ENCODE results near the gene RDH11.
"Not testable (repeated sequence)": the region's sequence is repeated elsewhere in the genome, so short reads cannot be mapped to it uniquely, and the experiment has no call there.

The RDH11 gene

DNA sequence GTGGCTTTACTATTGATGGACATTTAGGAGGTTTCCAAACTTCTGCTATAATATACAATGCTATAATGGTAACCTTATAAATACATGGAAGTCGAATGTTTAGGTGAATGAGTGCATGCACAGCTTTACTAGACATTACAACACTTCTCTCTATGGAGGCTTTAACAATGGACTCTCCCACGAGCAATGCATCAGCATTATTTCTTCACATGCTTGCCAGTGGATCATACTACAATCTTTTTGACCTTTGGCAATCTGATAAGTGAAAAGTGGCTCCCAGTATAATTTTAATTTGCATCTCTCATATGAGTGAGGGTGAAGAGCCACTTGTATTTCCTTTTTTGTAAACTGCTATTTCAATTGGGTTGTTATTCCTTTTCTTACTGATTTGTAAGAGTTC, 24.3 kb upstream of the RDH11 start:
- CTCF ChIA-PET: interaction anchor here (0.9 kb wide), 2 partner anchors 10 to 15 kb away, joined by 3 to 5 read pairs; no protein-coding TSS in a partner anchor
- no peak overlapping the region for H3K27ac ChIP-seq (ENCODE audit: extremely low read depth, low read depth, low read length)
- no peak for TF ChIP-seq ZNF404 (tag by site-specific recombination; IDR thresholded peaks at IDR 0.05)
- TF ChIP-seq, protein P1, sequence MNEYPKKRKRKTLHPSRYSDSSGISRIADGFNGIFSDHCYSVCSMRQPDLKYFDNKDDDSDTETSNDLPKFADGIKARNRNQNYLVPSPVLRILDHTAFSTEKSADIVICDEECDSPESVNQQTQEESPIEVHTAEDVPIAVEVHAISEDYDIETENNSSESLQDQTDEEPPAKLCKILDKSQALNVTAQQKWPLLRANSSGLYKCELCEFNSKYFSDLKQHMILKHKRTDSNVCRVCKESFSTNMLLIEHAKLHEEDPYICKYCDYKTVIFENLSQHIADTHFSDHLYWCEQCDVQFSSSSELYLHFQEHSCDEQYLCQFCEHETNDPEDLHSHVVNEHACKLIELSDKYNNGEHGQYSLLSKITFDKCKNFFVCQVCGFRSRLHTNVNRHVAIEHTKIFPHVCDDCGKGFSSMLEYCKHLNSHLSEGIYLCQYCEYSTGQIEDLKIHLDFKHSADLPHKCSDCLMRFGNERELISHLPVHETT (tag by site-specific recombination; IDR thresholded peaks at IDR 0.05): no peak
- H3K4me3 ChIP-seq (ENCODE audit: low read depth, low read length): no peak overlapping the region
- H3K36me3 ChIP-seq (ENCODE audit: control insufficient read depth in 2 of 2, insufficient read depth in 1 of 2, low read length in 2 of 2): no peaks in the 10 kb centered on the region
- H3K4me1 ChIP-seq (ENCODE audit: control insufficient read depth, insufficient read depth, low read length): no peaks in the 10 kb centered on the region
- H3K9me3 ChIP-seq (ENCODE audit: control insufficient read depth, insufficient read depth, low read depth, low read length): no peaks in the 10 kb centered on the region
- POLR2A ChIA-PET: no interaction called here

DNA sequence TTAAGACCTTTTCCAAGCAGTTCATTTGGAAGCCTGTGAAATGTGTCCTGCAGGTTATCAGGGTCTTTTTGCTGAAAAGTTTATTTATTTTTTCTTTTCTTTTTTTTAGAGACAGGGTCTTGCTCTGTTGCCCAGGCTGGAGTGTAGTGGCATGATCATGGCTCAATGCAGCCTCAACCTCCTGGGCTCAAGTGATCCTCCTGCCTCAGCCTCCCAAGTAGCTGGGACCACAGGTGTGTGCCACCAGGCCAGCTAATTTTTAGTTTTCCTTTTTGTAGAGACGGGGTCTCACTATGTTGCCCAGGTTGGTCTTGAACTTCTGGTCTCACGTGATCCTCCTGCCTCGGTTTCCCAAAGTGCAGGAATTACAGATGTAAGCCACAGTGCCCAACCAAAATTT, 23.8 kb upstream of the RDH11 start:
- CTCF ChIA-PET: interaction anchor here (0.6 to 0.9 kb wide), 3 partner anchors 9 to 552 kb away, joined by 3 to 5 read pairs (median 4); no protein-coding TSS in a partner anchor
- POLR2A ChIA-PET; H3K36me3 ChIP-seq (ENCODE audit: control insufficient read depth in 2 of 2, insufficient read depth in 1 of 2, low read length in 2 of 2); H3K9me3 ChIP-seq (ENCODE audit: control insufficient read depth, insufficient read depth, low read depth, low read length); H3K4me3 ChIP-seq (ENCODE audit: low read depth, low read length); H3K27ac ChIP-seq (ENCODE audit: extremely low read depth, low read depth, low read length); H3K4me1 ChIP-seq (ENCODE audit: control insufficient read depth, insufficient read depth, low read length): not testable (repeated sequence)
- 0 out of 2 replicates have a peak, but pooled peaks have one; percentile 22 for TF ChIP-seq ZNF121 (tag by site-specific recombination; IDR thresholded peaks at IDR 0.05)

DNA sequence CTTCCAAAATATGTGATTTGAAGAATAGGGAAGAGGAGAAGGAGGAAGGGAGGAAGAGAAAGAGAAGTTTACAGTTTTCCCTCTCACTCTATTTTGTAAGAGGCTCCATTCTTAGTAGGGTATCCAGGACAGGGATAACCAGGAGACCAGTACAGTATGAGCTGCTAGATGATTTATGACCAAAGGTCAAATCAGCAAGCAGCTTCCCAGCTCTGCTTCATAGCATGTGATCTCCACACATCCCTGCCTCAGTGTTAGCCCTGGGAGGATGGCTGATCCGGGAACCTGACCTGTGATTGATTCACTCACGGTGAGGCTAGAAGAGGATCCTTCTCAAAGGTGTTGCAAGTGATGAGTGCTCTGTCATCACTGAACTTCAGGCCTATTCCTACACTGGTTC, 22.7 kb upstream of the RDH11 start:
- TF ChIP-seq, protein P2, sequence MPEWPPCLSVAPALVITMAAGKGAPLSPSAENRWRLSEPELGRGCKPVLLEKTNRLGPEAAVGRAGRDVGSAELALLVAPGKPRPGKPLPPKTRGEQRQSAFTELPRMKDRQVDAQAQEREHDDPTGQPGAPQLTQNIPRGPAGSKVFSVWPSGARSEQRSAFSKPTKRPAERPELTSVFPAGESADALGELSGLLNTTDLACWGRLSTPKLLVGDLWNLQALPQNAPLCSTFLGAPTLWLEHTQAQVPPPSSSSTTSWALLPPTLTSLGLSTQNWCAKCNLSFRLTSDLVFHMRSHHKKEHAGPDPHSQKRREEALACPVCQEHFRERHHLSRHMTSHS (tag by site-specific recombination; IDR thresholded peaks at IDR 0.05): no peak
- no peak for TF ChIP-seq ZNF510 (tag by site-specific recombination; IDR thresholded peaks at IDR 0.05; ENCODE audit: insufficient replicate concordance)
- TF ChIP-seq ZNF157 (tag by site-specific recombination; IDR thresholded peaks at IDR 0.05): no peak
- TF ChIP-seq MZF1 (tag by site-specific recombination; IDR thresholded peaks at IDR 0.05; ENCODE audit: borderline replicate concordance): no peak
- TF ChIP-seq, protein P3, sequence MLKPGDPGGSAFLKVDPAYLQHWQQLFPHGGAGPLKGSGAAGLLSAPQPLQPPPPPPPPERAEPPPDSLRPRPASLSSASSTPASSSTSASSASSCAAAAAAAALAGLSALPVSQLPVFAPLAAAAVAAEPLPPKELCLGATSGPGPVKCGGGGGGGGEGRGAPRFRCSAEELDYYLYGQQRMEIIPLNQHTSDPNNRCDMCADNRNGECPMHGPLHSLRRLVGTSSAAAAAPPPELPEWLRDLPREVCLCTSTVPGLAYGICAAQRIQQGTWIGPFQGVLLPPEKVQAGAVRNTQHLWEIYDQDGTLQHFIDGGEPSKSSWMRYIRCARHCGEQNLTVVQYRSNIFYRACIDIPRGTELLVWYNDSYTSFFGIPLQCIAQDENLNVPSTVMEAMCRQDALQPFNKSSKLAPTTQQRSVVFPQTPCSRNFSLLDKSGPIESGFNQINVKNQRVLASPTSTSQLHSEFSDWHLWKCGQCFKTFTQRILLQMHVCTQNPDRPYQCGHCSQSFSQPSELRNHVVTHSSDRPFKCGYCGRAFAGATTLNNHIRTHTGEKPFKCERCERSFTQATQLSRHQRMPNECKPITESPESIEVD (tag by site-specific recombination; IDR thresholded peaks at IDR 0.05): no peak
- no peak for TF ChIP-seq ZNF10 (tag by site-specific recombination; IDR thresholded peaks at IDR 0.05)
- TF ChIP-seq ZNF426 (tag by site-specific recombination; IDR thresholded peaks at IDR 0.05): no peak
- no peak for TF ChIP-seq ZNF677 (tag by site-specific recombination; IDR thresholded peaks at IDR 0.05)
- TF ChIP-seq ZNF404 (tag by site-specific recombination; IDR thresholded peaks at IDR 0.05): no peak
- TF ChIP-seq ZNF223 (tag by site-specific recombination; IDR thresholded peaks at IDR 0.05): no peak
- TF ChIP-seq ZNF777 (tag by site-specific recombination; IDR thresholded peaks at IDR 0.05; ENCODE audit: borderline replicate concordance): no peak
- TF ChIP-seq, protein P4, sequence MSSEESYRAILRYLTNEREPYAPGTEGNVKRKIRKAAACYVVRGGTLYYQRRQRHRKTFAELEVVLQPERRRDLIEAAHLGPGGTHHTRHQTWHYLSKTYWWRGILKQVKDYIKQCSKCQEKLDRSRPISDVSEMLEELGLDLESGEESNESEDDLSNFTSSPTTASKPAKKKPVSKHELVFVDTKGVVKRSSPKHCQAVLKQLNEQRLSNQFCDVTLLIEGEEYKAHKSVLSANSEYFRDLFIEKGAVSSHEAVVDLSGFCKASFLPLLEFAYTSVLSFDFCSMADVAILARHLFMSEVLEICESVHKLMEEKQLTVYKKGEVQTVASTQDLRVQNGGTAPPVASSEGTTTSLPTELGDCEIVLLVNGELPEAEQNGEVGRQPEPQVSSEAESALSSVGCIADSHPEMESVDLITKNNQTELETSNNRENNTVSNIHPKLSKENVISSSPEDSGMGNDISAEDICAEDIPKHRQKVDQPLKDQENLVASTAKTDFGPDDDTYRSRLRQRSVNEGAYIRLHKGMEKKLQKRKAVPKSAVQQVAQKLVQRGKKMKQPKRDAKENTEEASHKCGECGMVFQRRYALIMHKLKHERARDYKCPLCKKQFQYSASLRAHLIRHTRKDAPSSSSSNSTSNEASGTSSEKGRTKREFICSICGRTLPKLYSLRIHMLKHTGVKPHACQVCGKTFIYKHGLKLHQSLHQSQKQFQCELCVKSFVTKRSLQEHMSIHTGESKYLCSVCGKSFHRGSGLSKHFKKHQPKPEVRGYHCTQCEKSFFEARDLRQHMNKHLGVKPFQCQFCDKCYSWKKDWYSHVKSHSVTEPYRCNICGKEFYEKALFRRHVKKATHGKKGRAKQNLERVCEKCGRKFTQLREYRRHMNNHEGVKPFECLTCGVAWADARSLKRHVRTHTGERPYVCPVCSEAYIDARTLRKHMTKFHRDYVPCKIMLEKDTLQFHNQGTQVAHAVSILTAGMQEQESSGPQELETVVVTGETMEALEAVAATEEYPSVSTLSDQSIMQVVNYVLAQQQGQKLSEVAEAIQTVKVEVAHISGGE (tag by site-specific recombination; conservative IDR thresholded peaks at IDR 0.05; ENCODE audit: low read depth): no peak
- no peak for TF ChIP-seq TCF7L2 (IDR thresholded peaks at IDR 0.05; ENCODE audit: borderline replicate concordance, low read depth, low read length)
- CTCF ChIA-PET: interaction anchor here (0.6 to 1.2 kb wide), 3 partner anchors 13 to 784 kb away, joined by 3 to 4 read pairs (median 3); no protein-coding TSS in a partner anchor
- Histone ChIP-seq H3K4me3 (ENCODE audit: low read depth, low read length) (no peak overlapping the region), H3K27ac (ENCODE audit: extremely low read depth, low read depth, low read length) (no peak overlapping the region), H3K4me1 (ENCODE audit: control insufficient read depth, insufficient read depth, low read length) (no peaks in the 10 kb centered on the region), H3K9me3 (ENCODE audit: control insufficient read depth, insufficient read depth, low read depth, low read length) (no peaks in the 10 kb centered on the region), H3K36me3 (ENCODE audit: control insufficient read depth in 2 of 2, insufficient read depth in 1 of 2, low read length in 2 of 2) (no peaks in the 10 kb centered on the region)
- POLR2A ChIA-PET: no interaction called here

Data from HEK293 (cell line).